Measurements from ENCODE around the gene SLC29A3. TPM values are rescaled to one million over a fixed set of nuclear protein-coding genes. Genes with fewer than 3 reads are reported as not detected.

Gene SLC29A3
- total RNA-seq, 1 donor from 2014 or later = 4.4 TPM

DNA sequence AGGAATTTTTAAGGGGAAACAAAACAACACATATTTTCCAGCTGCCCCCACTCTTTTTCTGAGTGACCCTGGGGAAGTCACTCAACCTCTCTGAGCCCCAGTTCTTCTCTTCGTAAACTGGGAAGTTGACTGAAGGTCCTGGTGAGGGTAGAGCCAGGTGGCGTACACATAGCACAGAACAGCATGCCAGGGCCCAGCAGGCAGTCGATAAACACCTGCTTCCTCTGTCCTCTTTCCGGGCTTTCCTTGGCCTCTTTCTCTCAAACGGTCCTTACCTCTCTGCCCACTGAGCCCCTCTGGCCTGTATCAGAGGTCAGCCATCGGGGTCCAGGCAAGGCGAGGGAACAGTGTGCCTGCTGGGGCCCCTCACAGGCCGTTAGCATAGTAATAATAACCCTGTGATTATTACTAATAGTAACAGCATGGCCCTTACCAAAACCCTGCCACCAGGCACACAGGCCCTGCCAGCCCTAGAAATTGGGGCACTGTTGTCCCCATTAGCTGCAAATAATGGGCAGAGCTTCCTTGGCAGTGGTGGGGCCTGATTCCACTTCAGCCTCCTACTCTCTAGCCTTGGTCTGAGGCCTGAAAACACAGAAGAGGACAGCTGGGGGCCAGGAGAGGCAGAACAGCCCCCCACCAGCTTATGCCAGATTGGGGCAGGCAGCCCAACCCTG lies 37.3 kb upstream of the SLC29A3 start:
- TF ChIP-seq, protein P1, sequence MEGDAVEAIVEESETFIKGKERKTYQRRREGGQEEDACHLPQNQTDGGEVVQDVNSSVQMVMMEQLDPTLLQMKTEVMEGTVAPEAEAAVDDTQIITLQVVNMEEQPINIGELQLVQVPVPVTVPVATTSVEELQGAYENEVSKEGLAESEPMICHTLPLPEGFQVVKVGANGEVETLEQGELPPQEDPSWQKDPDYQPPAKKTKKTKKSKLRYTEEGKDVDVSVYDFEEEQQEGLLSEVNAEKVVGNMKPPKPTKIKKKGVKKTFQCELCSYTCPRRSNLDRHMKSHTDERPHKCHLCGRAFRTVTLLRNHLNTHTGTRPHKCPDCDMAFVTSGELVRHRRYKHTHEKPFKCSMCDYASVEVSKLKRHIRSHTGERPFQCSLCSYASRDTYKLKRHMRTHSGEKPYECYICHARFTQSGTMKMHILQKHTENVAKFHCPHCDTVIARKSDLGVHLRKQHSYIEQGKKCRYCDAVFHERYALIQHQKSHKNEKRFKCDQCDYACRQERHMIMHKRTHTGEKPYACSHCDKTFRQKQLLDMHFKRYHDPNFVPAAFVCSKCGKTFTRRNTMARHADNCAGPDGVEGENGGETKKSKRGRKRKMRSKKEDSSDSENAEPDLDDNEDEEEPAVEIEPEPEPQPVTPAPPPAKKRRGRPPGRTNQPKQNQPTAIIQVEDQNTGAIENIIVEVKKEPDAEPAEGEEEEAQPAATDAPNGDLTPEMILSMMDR (IDR thresholded peaks at IDR 0.05) = no peak
- no peak overlapping the region for H3K4me3 Mint-ChIP-seq (ENCODE audit: unreplicated experiment)
- peaks cover 9% of the 10 kb centered on the region for H3K4me1 Mint-ChIP-seq (ENCODE audit: unreplicated experiment)
- no peaks in the 10 kb centered on the region for H3K9me3 Mint-ChIP-seq (ENCODE audit: unreplicated experiment)
- H3K27me3 Mint-ChIP-seq (ENCODE audit: unreplicated experiment) = no peaks in the 10 kb centered on the region
- H3K27ac Mint-ChIP-seq (ENCODE audit: unreplicated experiment) = no peak overlapping the region
- DNase-seq (ENCODE audit: extremely low spot score, unreplicated experiment) = no peak
- H3K36me3 Mint-ChIP-seq (ENCODE audit: unreplicated experiment) = peaks cover 2% of the 10 kb centered on the region

DNA sequence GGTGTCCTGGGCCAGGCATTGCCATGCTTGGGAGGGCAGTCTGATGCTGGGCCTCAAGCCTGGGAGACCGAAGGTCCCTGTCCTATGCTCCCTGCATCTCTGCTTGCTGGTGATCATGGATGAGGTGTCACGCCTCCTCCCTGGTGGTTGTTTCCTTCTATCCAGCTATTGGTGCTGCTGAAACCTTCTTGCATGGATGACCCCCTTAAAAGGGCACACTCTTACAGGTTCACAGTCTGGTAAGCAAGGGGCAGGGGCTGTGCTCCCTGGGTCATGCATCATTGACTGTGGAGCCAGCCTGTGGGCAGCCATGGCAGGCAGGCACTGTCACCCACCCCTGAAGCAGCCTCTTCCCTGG lies 36.8 kb upstream of the SLC29A3 start:
- H3K4me1 Mint-ChIP-seq (ENCODE audit: unreplicated experiment) = peaks cover 9% of the 10 kb centered on the region
- no peak overlapping the region for H3K4me3 Mint-ChIP-seq (ENCODE audit: unreplicated experiment)
- H3K27me3 Mint-ChIP-seq (ENCODE audit: unreplicated experiment) = no peaks in the 10 kb centered on the region
- no peak overlapping the region for H3K27ac Mint-ChIP-seq (ENCODE audit: unreplicated experiment)
- no peaks in the 10 kb centered on the region for H3K9me3 Mint-ChIP-seq (ENCODE audit: unreplicated experiment)
- TF ChIP-seq, protein P1 (IDR thresholded peaks at IDR 0.05) = no peak
- H3K36me3 Mint-ChIP-seq (ENCODE audit: unreplicated experiment) = peaks cover 2% of the 10 kb centered on the region
- no peak for DNase-seq (ENCODE audit: extremely low spot score, unreplicated experiment)

DNA sequence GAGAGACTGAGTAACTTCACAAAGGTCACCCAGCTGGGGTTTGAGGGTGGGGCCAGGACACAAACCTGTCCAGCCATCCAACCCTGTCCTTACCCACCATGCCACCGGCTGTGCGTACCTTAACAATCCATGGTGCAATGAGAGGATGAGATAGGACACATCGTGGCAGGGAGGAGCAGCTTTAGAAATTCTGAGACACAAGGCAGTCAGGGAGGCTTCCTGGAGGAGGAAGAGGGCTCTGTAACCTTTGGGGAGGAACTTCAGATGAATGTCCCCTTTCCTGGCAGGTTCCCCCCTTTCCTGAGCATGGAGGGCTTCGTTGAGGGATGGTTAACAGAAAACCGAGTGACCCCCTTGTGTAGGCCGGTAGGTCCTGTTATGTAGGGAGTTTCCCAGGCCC lies 35.6 kb upstream of the SLC29A3 start:
- Mint-ChIP-seq H3K4me1 (ENCODE audit: unreplicated experiment) (peaks cover 9% of the 10 kb centered on the region), H3K27me3 (ENCODE audit: unreplicated experiment) (no peaks in the 10 kb centered on the region), H3K36me3 (ENCODE audit: unreplicated experiment) (peaks cover 2% of the 10 kb centered on the region), H3K27ac (ENCODE audit: unreplicated experiment) (no peak overlapping the region), H3K9me3 (ENCODE audit: unreplicated experiment) (no peaks in the 10 kb centered on the region), H3K4me3 (ENCODE audit: unreplicated experiment) (no peak overlapping the region)
- TF ChIP-seq, protein P1 (IDR thresholded peaks at IDR 0.05) = no peak
- no peak for DNase-seq (ENCODE audit: extremely low spot score, unreplicated experiment)

DNA sequence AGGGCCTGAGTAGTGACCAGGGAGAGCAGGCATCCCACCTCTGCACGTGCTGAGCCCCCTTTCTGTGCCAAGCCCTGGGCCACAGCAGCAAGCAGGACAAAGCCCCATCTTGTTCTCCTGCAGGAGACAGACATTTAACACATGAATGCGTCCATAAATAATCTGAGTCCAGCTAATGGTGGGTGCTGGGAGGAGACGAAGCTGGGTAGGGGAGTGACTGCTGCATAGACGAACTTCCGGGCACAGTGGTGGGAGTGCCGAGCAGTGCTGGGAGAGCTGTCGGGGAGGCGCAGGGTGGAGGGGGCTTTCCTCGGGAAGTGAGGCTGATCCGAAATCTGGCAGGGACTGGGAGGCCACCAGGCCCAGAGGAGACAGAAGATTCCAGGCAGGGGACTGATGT lies 35.2 kb upstream of the SLC29A3 start:
- H3K27ac Mint-ChIP-seq (ENCODE audit: unreplicated experiment) = no peak overlapping the region

DNA sequence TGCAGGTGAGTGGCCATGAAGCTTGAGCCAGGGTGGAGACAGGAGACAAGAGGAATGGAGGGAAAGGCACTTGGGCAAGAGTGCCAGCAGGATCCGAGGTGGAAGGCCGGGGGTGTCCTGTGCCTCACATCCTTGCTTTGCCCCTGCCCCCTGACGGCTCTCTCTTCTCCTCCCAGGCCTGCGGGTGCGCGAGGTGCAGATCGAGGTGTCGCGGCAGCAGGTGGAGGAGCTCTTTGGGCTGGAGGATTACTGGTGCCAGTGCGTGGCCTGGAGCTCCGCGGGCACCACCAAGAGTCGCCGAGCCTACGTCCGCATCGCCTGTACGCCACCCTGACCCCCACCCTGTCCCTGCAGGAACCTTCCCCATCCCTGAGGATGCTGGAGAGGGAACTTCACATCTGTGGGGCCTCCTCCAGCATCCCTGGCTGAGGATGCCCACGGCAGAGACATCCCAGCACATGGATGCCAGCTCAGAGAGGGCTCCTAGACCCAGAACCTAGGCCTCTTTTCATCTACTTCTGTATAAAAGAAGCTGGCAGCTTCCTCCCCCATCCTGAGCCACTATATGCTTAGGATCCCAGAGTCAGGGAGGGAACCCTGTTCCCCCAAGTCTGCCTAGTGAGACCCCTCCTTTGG lies 34.4 kb upstream of the SLC29A3 start:
- Mint-ChIP-seq H3K4me3 (ENCODE audit: unreplicated experiment) (no peak overlapping the region), H3K27me3 (ENCODE audit: unreplicated experiment) (no peaks in the 10 kb centered on the region), H3K36me3 (ENCODE audit: unreplicated experiment) (peaks cover 5% of the 10 kb centered on the region), H3K4me1 (ENCODE audit: unreplicated experiment) (peaks cover 6% of the 10 kb centered on the region), H3K9me3 (ENCODE audit: unreplicated experiment) (no peaks in the 10 kb centered on the region), H3K27ac (ENCODE audit: unreplicated experiment) (no peak overlapping the region)
- TF ChIP-seq, protein P1 (IDR thresholded peaks at IDR 0.05) = no peak
- DNase-seq (ENCODE audit: extremely low spot score, unreplicated experiment) = no peak

More for the DNA sequence above, 35.2 kb upstream of the SLC29A3 start:
- H3K4me1 Mint-ChIP-seq (ENCODE audit: unreplicated experiment) = peaks cover 7% of the 10 kb centered on the region
- no peaks in the 10 kb centered on the region for H3K9me3 Mint-ChIP-seq (ENCODE audit: unreplicated experiment)
- no peak overlapping the region for H3K4me3 Mint-ChIP-seq (ENCODE audit: unreplicated experiment)
- peaks cover 4% of the 10 kb centered on the region for H3K36me3 Mint-ChIP-seq (ENCODE audit: unreplicated experiment)
- TF ChIP-seq, protein P1 (IDR thresholded peaks at IDR 0.05) = no peak
- DNase-seq (ENCODE audit: extremely low spot score, unreplicated experiment) = no peak
- H3K27me3 Mint-ChIP-seq (ENCODE audit: unreplicated experiment) = no peaks in the 10 kb centered on the region
